K562 (cell line): Measurements from ENCODE around the gene CEP162. TPM values are rescaled to one million over a fixed set of nuclear protein-coding genes. Genes with fewer than 3 reads are reported as not detected.

ENCODE experiments used
- ATF7 ChIP-seq: fragments of 450-650 bp; IDR thresholded peaks from 2 replicates; pipeline ENCODE4 v1.7.1; 2014; ENCODE audit warnings: mild to moderate bottlenecking, moderate library complexity
- L3MBTL2 ChIP-seq: fragments of 450-650 bp; IDR thresholded peaks from 2 replicates; pipeline ENCODE4 v1.6.1; 2016; ENCODE audit warnings: mild to moderate bottlenecking, moderate library complexity
- PTTG1 ChIP-seq: fragments of 450-650 bp; IDR thresholded peaks from 2 replicates; pipeline ENCODE4 v1.6.1; 2016; ENCODE audit warnings: low read depth, mild to moderate bottlenecking, missing genetic modification characterization, missing compliant biosample characterization
- RNF2 ChIP-seq: sonication (generic); IDR thresholded peaks from 2 replicates; pipeline ENCODE4 v1.6.1; 2016
- SMAD4 ChIP-seq: fragments of 250-450 bp; sonication (Bioruptor Pico); conservative IDR thresholded peaks from 2 replicates; pipeline ENCODE4 v1.8.0; 2021; ENCODE audit warnings: inconsistent platforms, mild to moderate bottlenecking, moderate library complexity
- TCF7 ChIP-seq: sonication (generic); IDR thresholded peaks from 2 replicates; pipeline ENCODE4 v1.6.1; 2016; ENCODE audit warnings: antibody characterized with exemption, borderline replicate concordance
- ZNF24 ChIP-seq: fragments of 450-650 bp; IDR thresholded peaks from 2 replicates; pipeline ENCODE4 v1.6.1; 2016
- polyA plus RNA-seq, 8 experiments: library from polyadenylated mRNA; depleted of rRNA in 4 of 8; stranded (reverse) in 5 of 8; unstranded in 3 of 8; fragments of >200 nt; fragmentation: Nextera tagmentation in 2 of 8; fragmentation: Illumina TruSeq in 1 of 8; extraction: Ambion mirVana in 2 of 8; extraction: Trizol in 1 of 8; gene quantifications; 2 replicates each; pipeline versions ENCODE4 v1.2.1 to v1.2.3, GENCODE V29; 2011 to 2014; ENCODE audit warnings: inconsistent platforms in 1 of 8, missing spikeins in 1 of 8
- total RNA-seq, 7 experiments: library from RNA; depleted of rRNA in 6 of 7; stranded (reverse); fragments of >200 nt in 6 of 7; fragmentation: Illumina TruSeq in 2 of 7; extraction: Trizol in 2 of 7; gene quantifications; 2 replicates each; pipeline versions ENCODE4 v1.2.1 to v1.2.3, GENCODE V29; 2011 to 2021; ENCODE audit warnings: low replicate concordance in 1 of 7
- TF ChIP-seq, protein P1 (sequence below), 2 experiments: fragments of 450-650 bp in 1 of 2; sonication (generic) in 1 of 2; formaldehyde crosslinking in 1 of 2; IDR thresholded peaks in 1 of 2; conservative IDR thresholded peaks in 1 of 2; 2 replicates each; pipeline versions ENCODE4 v1.6.1 to v1.8.1; 2016 to 2023; ENCODE audit warnings: mild to moderate bottlenecking in 2 of 2, moderate library complexity in 2 of 2, inconsistent platforms in 1 of 2, missing genetic modification reagents in 1 of 2
- TF ChIP-seq, protein P2 (sequence below), 2 experiments: fragments of 450-650 bp; conservative IDR thresholded peaks; 2 replicates each; pipeline ENCODE4 v1.6.1; 2017; ENCODE audit warnings: mild to moderate bottlenecking in 2 of 2, moderate library complexity in 2 of 2
- TF ChIP-seq, protein P3 (sequence below): fragments of 450-650 bp; IDR thresholded peaks from 2 replicates; pipeline ENCODE4 v1.6.1; 2016; ENCODE audit warnings: mild to moderate bottlenecking

Gene CEP162
- total and polyA plus RNA-seq, 9 of the 15 experiments (the other 6 are each of a cell fraction or from before 2014, with no cell fraction given) = 3.9 to 8.6 (median 6.7) TPM

DNA sequence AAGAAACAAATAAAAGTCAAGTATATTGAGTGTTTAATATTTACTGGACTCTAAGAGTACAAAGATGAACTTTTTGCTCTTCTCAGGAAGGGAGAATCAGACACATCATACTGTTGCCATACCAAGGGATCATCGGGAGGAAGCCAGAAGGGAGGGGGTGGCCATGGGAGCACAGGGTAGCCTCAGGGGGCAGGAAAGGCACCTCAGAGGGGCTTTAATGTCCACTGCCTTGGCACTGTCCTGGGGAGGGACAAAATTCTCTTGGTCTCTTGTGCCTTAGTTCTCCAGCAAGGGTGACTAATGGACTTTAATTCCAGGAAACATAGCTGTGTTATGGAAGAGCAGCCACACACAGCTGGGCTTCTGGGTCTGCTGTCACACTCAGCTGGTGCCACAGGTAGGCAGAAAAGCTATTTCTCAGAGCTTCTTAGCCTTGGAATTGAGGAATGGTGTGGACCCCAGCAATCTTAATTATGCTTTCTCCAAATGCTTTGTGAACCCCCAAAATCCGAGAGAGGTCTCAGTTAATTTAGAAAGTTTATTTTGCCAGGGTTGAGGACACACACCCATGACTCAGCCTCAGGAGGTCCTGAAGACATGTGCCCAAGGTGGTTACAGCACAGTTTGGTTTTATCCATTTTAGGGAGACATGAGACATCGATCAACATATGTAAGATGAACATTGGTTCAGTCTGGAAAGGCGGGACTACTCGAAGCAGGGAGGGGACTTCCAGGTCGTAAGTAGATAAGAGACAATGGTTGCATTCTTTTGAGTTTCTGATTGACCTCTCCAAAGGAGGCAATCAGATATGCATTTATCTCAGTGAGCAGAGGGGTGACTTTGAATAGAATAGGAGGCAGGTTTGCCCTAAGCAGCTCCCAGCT lies 140.7 kb downstream of the CEP162 start (continued):
- TF ChIP-seq RNF2 (peak; percentile 27; the same call in 1 of the 2 replicates), L3MBTL2 (peak; percentile 59), TCF7 (no peak), SMAD4 (CRISPR knock-in tag) (0 out of 2 replicates have a peak, but pooled peaks have one; percentile 53), ZNF24 (0 out of 2 replicates have a peak, but pooled peaks have one; percentile 8), PTTG1 (tag) (no peak), ATF7 (peak; percentile 47; the same call in 1 of the 2 replicates)
- TF ChIP-seq, protein P1, sequence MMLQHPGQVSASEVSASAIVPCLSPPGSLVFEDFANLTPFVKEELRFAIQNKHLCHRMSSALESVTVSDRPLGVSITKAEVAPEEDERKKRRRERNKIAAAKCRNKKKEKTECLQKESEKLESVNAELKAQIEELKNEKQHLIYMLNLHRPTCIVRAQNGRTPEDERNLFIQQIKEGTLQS (IDR thresholded peaks at IDR 0.05) = peak; percentile 68
- TF ChIP-seq, protein P1 (CRISPR knock-in tag; conservative IDR thresholded peaks at IDR 0.05) = no peak
- TF ChIP-seq, protein P2, sequence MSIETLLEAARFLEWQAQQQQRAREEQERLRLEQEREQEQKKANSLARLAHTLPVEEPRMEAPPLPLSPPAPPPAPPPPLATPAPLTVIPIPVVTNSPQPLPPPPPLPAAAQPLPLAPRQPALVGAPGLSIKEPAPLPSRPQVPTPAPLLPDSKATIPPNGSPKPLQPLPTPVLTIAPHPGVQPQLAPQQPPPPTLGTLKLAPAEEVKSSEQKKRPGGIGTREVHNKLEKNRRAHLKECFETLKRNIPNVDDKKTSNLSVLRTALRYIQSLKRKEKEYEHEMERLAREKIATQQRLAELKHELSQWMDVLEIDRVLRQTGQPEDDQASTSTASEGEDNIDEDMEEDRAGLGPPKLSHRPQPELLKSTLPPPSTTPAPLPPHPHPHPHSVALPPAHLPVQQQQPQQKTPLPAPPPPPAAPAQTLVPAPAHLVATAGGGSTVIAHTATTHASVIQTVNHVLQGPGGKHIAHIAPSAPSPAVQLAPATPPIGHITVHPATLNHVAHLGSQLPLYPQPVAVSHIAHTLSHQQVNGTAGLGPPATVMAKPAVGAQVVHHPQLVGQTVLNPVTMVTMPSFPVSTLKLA (conservative IDR thresholded peaks at IDR 0.05) = peak in 1 of 2 experiments; percentile 49; a peak in 1 of 4 replicates
- TF ChIP-seq, protein P3, sequence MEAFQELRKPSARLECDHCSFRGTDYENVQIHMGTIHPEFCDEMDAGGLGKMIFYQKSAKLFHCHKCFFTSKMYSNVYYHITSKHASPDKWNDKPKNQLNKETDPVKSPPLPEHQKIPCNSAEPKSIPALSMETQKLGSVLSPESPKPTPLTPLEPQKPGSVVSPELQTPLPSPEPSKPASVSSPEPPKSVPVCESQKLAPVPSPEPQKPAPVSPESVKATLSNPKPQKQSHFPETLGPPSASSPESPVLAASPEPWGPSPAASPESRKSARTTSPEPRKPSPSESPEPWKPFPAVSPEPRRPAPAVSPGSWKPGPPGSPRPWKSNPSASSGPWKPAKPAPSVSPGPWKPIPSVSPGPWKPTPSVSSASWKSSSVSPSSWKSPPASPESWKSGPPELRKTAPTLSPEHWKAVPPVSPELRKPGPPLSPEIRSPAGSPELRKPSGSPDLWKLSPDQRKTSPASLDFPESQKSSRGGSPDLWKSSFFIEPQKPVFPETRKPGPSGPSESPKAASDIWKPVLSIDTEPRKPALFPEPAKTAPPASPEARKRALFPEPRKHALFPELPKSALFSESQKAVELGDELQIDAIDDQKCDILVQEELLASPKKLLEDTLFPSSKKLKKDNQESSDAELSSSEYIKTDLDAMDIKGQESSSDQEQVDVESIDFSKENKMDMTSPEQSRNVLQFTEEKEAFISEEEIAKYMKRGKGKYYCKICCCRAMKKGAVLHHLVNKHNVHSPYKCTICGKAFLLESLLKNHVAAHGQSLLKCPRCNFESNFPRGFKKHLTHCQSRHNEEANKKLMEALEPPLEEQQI = peak; percentile 74
